ENCODE results near the gene THRB.

- TF ChIP-seq TAF1 (IDR thresholded peaks at IDR 0.05; ENCODE audit: control insufficient read depth, extremely low read depth, insufficient read depth, low read length, severe bottlenecking) (no peak), CTCF (IDR thresholded peaks at IDR 0.05 in 2 of 3, conservative IDR thresholded peaks at IDR 0.05 in 1 of 3; ENCODE audit: insufficient read depth in 2 of 3, low read depth in 1 of 3, low read length in 3 of 3) (no peak), MEIS2 (IDR thresholded peaks at IDR 0.05; ENCODE audit: partially characterized antibody) (no peak), EGR1 (conservative IDR thresholded peaks at IDR 0.05) (no peak), KLF10 (CRISPR knock-in tag; IDR thresholded peaks at IDR 0.05) (no peak), ETS1 (conservative IDR thresholded peaks at IDR 0.05; ENCODE audit: control insufficient read depth, low read depth, low read length) (no peak), SIX5 (IDR thresholded peaks at IDR 0.05; ENCODE audit: borderline replicate concordance in 1 of 2, insufficient read depth in 1 of 2, low read depth in 1 of 2, low read length in 2 of 2) (no peak), MCM2 (IDR thresholded peaks at IDR 0.05; ENCODE audit: low read depth) (no peak), JUN (IDR thresholded peaks at IDR 0.05; ENCODE audit: borderline replicate concordance, low read depth, low read length) (no peak), JUN (CRISPR knock-in tag; IDR thresholded peaks at IDR 0.05; ENCODE audit: borderline replicate concordance) (no peak), RCOR1 (IDR thresholded peaks at IDR 0.05; ENCODE audit: borderline replicate concordance in 1 of 2, low read depth in 2 of 2, low read length in 2 of 2) (no peak), ELF1 (tag; IDR thresholded peaks at IDR 0.05) (no peak), ZNF274 (IDR thresholded peaks at IDR 0.05; ENCODE audit: borderline replicate concordance, low read depth, low read length) (no peak)
Measured at GRCh38 chr3:24471486-24471885, 23.2 kb downstream of the THRB start.

All from K562 (cell line).